T-helper 22 cell (primary cell): ENCODE data around the gene CELF2.

Source experiments
- DNase-seq: peaks from one replicate; pipeline ENCODE4 v3.0.0-alpha.2; 2020; ENCODE audit warnings: low read depth

CELF2 gene

GRCh38 chr10:11004144-11005077 is 13.3 kb upstream of the CELF2 start:
- DNase-seq = no peak

GRCh38 chr10:11005725-11006427 is 11.8 kb upstream of the CELF2 start:
- DNase-seq = no peak

GRCh38 chr10:11006428-11006825 is 11.2 kb upstream of the CELF2 start:
- DNase-seq = no peak

GRCh38 chr10:11007476-11008020 is 10.1 kb upstream of the CELF2 start:
- no peak for DNase-seq

- no peak for DNase-seq
Measured at GRCh38 chr10:11009471-11010308, 8.0 kb upstream of the CELF2 start.

GRCh38 chr10:11010582-11010981 is 7.1 kb upstream of the CELF2 start:
- DNase-seq = no peak

- DNase-seq = no peak
Measured at GRCh38 chr10:11011436-11011835, 6.2 kb upstream of the CELF2 start.

- DNase-seq = no peak
Measured at GRCh38 chr10:11011984-11012383, 5.7 kb upstream of the CELF2 start.

- no peak for DNase-seq
Measured at GRCh38 chr10:11012421-11013295, 5.0 kb upstream of the CELF2 start.

GRCh38 chr10:11013836-11014235 is 3.8 kb upstream of the CELF2 start:
- DNase-seq = no peak

GRCh38 chr10:11014671-11015445 is 2.8 kb upstream of the CELF2 start:
- DNase-seq = no peak

- DNase-seq = no peak
Measured at GRCh38 chr10:11015446-11015934, 2.2 kb upstream of the CELF2 start.

GRCh38 chr10:11017000-11017569 is 587 bp upstream of the CELF2 start:
- DNase-seq = no peak

- no peak for DNase-seq
Measured at GRCh38 chr10:11018432-11018841, 765 bp downstream of the CELF2 start.

- no peak for DNase-seq
Measured at GRCh38 chr10:11018855-11019631, 1.4 kb downstream of the CELF2 start.

- no peak for DNase-seq
Measured at GRCh38 chr10:11019724-11020547, 2.3 kb downstream of the CELF2 start.

GRCh38 chr10:11020548-11020942 is 2.9 kb downstream of the CELF2 start:
- no peak for DNase-seq

GRCh38 chr10:11022213-11022612 is 4.5 kb downstream of the CELF2 start:
- no peak for DNase-seq
